GM12864 (cell line): ENCODE results near the gene KCTD18.

Source experiments
- DNase-seq: peaks from one replicate; pipeline ENCODE4 v3.0.0-alpha.2; 2011; ENCODE audit warnings: low read depth
- H3K4me3 ChIP-seq: 2 replicates; pipeline ENCODE4 v1.5.1; 2011; ENCODE audit warnings: mild to moderate bottlenecking, low read depth, low read length, control low read depth
- CTCF ChIP-seq: IDR thresholded peaks from 2 replicates; pipeline ENCODE4 v1.5.1; 2011; ENCODE audit warnings: low read depth, mild to moderate bottlenecking, moderate library complexity, low read length, control low read depth, inconsistent platforms; ENCODE audit errors: missing control alignments

KCTD18 gene

GRCh38 chr2:200469708-200470211 is 40.1 kb downstream of the KCTD18 start:
- TF ChIP-seq CTCF: no peak
- H3K4me3 ChIP-seq: no peak overlapping the region
- DNase-seq: no peak

- no peak for TF ChIP-seq CTCF
- no peak for DNase-seq
- no peak overlapping the region for H3K4me3 ChIP-seq
These were observed 41.8 kb downstream of the KCTD18 start for GRCh38 chr2:200467806-200468681.

GRCh38 chr2:200466425-200467418 is 43.1 kb downstream of the KCTD18 start:
- no peak for TF ChIP-seq CTCF
- H3K4me3 ChIP-seq: no peak overlapping the region
- DNase-seq: no peak

GRCh38 chr2:200463452-200463851 is 46.4 kb downstream of the KCTD18 start:
- no peak for DNase-seq
- H3K4me3 ChIP-seq: no peak overlapping the region
- no peak for TF ChIP-seq CTCF

- no peak for TF ChIP-seq CTCF
- no peak overlapping the region for H3K4me3 ChIP-seq
- DNase-seq: no peak
These were observed 47.8 kb downstream of the KCTD18 start for GRCh38 chr2:200461846-200462710.

GRCh38 chr2:200459101-200459500 is 50.8 kb downstream of the KCTD18 start:
- no peak for TF ChIP-seq CTCF
- no peak for DNase-seq
- H3K4me3 ChIP-seq: no peak overlapping the region
